Ascending aorta (tissue), 2 donors: Measurements from ENCODE around the gene TTF2. TPM values are rescaled to one million over a fixed set of nuclear protein-coding genes. Genes with fewer than 3 reads are reported as not detected.
A peak's percentile ranks its signal among the peaks of the same experiment; 100 is the strongest.

Source experiments
- DNase-seq, 2 donors: peaks; one replicate each; pipeline ENCODE4 v3.0.0-alpha.2; 2019; ENCODE audit warnings: low spot score in 2 of 2
- H3K27ac ChIP-seq, 2 donors: fragments of 200-600 bp; sonication (generic); one replicate each; pipeline ENCODE4 v1.5.1; 2016 to 2017; ENCODE audit warnings: mild to moderate bottlenecking in 1 of 2
- H3K27me3 ChIP-seq: fragments of 200-600 bp; sonication (generic); one replicate; pipeline ENCODE4 v1.5.1; 2017
- H3K36me3 ChIP-seq, 2 donors: fragments of 200-600 bp; sonication (generic); one replicate each; pipeline ENCODE4 v1.5.1; 2016
- H3K4me1 ChIP-seq, 2 donors: fragments of 200-600 bp; sonication (generic); one replicate each; pipeline ENCODE4 v1.5.1; 2016 to 2017; ENCODE audit warnings: mild to moderate bottlenecking in 1 of 2
- H3K4me3 ChIP-seq, 2 donors: fragments of 200-600 bp; sonication (generic); one replicate each; pipeline ENCODE4 v1.5.1; 2016 to 2017; ENCODE audit warnings: mild to moderate bottlenecking in 1 of 2
- H3K9me3 ChIP-seq, 2 donors: fragments of 200-600 bp; sonication (generic); one replicate each; pipeline ENCODE4 v1.5.1; 2016
- intact Hi-C: fragments of 100-400 bp; cut with DNase I; formaldehyde crosslinking; loops from one replicate; pipeline ENCODE4 v1.15.1; 2023
- total RNA-seq: library from RNA; depleted of rRNA; stranded (reverse); fragments of >200 nt; gene quantifications from one replicate; pipeline ENCODE4 v1.1.0, GENCODE V29; 2016
- TF ChIP-seq, protein P1 (sequence below), 3 experiments: fragments of 200-600 bp in 2 of 3; fragments of 450-650 bp in 1 of 3; sonication (generic) in 2 of 3; IDR thresholded peaks; one replicate each; pipeline ENCODE4 v1.5.1; 2016 to 2019; ENCODE audit warnings: antibody characterized with exemption in 3 of 3, mild to moderate bottlenecking in 1 of 3, moderate library complexity in 1 of 3

The TTF2 gene
- total RNA-seq, 1 donor from 2014 or later, result 4.4 TPM

- no peak overlapping the region for H3K27ac ChIP-seq
- H3K27me3 ChIP-seq, result no peaks in the 10 kb centered on the region
- intact Hi-C loops, result no loop called here
- H3K4me3 ChIP-seq, result no peak overlapping the region
- no peaks in the 10 kb centered on the region for H3K36me3 ChIP-seq
- no peaks in the 10 kb centered on the region for H3K9me3 ChIP-seq
- TF ChIP-seq, protein P1, sequence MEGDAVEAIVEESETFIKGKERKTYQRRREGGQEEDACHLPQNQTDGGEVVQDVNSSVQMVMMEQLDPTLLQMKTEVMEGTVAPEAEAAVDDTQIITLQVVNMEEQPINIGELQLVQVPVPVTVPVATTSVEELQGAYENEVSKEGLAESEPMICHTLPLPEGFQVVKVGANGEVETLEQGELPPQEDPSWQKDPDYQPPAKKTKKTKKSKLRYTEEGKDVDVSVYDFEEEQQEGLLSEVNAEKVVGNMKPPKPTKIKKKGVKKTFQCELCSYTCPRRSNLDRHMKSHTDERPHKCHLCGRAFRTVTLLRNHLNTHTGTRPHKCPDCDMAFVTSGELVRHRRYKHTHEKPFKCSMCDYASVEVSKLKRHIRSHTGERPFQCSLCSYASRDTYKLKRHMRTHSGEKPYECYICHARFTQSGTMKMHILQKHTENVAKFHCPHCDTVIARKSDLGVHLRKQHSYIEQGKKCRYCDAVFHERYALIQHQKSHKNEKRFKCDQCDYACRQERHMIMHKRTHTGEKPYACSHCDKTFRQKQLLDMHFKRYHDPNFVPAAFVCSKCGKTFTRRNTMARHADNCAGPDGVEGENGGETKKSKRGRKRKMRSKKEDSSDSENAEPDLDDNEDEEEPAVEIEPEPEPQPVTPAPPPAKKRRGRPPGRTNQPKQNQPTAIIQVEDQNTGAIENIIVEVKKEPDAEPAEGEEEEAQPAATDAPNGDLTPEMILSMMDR (IDR thresholded peaks at IDR 0.05), result no peak
- DNase-seq, result no peak
- no peaks in the 10 kb centered on the region for H3K4me1 ChIP-seq
These were observed 13.3 kb upstream of the TTF2 start for GRCh38 chr1:117046781-117047180.

- Histone ChIP-seq H3K9me3 (no peaks in the 10 kb centered on the region), H3K4me1 (no peaks in the 10 kb centered on the region), H3K36me3 (no peaks in the 10 kb centered on the region), H3K4me3 (no peak overlapping the region), H3K27ac (no peak overlapping the region), H3K27me3 (no peaks in the 10 kb centered on the region)
- intact Hi-C loops, result no loop called here
- DNase-seq, result no peak
- TF ChIP-seq, protein P1 (IDR thresholded peaks at IDR 0.05), result no peak
These were observed 12.9 kb upstream of the TTF2 start for GRCh38 chr1:117047271-117047670.

DNA sequence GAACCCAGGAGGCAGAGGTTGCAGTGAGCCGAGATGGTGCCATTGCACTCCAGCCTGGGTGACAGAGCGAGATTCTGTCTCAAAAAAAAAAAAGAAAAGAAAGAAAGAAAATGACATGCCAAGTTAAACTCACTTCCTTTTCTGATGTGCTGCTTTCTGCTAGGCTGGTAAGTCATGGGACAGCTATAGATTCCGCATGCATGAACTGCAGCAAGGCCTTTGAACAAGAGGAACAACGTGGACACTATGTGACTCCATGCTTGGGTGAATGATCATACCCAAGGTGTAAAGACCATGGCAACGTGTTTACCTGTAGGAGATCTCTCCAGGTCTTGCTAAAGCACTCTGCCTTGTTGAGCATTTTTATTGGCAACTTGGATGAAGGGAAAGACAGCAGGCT, 10.3 kb upstream of the TTF2 start:
- Histone ChIP-seq H3K27ac (no peak overlapping the region), H3K36me3 (no peaks in the 10 kb centered on the region), H3K9me3 (no peaks in the 10 kb centered on the region), H3K4me1 (no peaks in the 10 kb centered on the region), H3K27me3 (no peaks in the 10 kb centered on the region), H3K4me3 (no peak overlapping the region)
- TF ChIP-seq, protein P1 (IDR thresholded peaks at IDR 0.05), result no peak
- no peak for DNase-seq
- intact Hi-C loops, result no loop called here

DNA sequence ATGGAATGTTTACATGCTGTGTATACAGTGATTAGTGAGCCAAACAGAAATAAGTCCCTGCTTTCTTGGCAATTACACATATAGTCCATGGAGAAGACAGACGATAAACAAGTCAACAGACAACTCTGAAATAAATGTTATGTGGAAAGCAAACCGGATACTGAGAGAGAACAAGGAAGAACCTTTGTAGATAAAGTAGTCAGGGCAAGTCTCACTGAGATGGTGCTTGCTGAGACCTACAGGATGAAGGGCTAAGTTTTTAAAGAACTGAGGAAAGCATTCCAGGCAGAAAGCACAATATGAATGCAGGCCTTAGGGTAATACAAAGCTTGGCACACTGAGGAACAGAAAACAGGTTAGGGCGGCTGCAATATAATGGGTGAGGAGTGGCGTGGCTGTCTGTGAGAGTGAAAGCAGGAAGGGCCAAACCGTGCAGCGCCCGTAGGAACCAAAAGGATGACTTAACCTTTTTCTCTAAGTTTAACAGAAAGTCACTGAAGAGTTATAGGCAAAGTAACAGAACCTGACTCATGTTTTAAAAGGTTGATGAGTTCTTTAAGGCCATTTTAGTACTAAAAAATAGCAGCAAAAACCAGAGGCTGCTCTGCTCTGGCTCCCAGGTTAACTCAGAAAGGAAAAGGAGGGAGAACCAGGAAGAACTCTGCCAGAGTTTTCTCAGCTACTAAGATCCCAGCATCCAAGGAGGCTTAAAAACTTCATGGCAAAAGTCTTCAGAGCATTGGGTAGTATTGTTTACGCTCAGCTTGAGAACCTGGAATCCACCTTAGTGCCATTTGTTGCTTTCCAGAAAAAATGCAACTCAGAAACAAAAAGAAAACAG, 8.7 kb upstream of the TTF2 start:
- H3K36me3 ChIP-seq, result no peaks in the 10 kb centered on the region
- intact Hi-C loops, result no loop called here
- no peaks in the 10 kb centered on the region for H3K9me3 ChIP-seq
- no peaks in the 10 kb centered on the region for H3K4me1 ChIP-seq
- TF ChIP-seq, protein P1 (IDR thresholded peaks at IDR 0.05), result no peak
- peak overlapping the region; percentile 15 to 35 for H3K4me3 ChIP-seq
- DNase-seq, result no peak
- H3K27me3 ChIP-seq, result no peaks in the 10 kb centered on the region
- H3K27ac ChIP-seq, result peak overlapping the region in 1 of 2 donors; percentile 41

DNA sequence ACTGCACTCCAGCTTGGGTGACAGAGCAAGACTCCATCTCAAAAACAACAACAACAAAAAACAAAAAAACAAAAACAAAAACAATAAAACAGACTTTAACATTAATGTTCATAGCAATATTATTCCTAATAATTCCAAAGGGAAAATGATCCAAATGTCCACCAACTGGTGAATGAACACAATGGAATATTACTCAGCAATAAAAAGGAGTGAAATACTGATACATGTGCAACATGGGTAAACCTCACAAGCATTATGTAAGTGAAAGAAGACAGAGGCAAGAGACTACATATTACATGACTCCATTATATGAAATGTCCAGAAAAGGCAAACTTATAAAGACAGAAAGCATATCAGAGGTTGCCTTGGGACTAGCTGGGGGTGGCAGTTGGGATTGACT, 6.1 kb upstream of the TTF2 start:
- Histone ChIP-seq H3K36me3 (no peaks in the 10 kb centered on the region), H3K4me3 (no peak overlapping the region), H3K9me3 (no peaks in the 10 kb centered on the region), H3K27ac (no peak overlapping the region), H3K4me1 (no peaks in the 10 kb centered on the region), H3K27me3 (no peaks in the 10 kb centered on the region)
- DNase-seq, result no peak
- intact Hi-C loops, result no loop called here
- TF ChIP-seq, protein P1 (IDR thresholded peaks at IDR 0.05), result no peak
